ENCODE measurements around the gene XRCC4. TPM values are rescaled to one million over a fixed set of nuclear protein-coding genes. Genes with fewer than 3 reads are reported as not detected.

XRCC4 gene
- total and polyA plus RNA-seq, 9 donors = 1.5 to 4.7 (median 3.2) TPM

DNA sequence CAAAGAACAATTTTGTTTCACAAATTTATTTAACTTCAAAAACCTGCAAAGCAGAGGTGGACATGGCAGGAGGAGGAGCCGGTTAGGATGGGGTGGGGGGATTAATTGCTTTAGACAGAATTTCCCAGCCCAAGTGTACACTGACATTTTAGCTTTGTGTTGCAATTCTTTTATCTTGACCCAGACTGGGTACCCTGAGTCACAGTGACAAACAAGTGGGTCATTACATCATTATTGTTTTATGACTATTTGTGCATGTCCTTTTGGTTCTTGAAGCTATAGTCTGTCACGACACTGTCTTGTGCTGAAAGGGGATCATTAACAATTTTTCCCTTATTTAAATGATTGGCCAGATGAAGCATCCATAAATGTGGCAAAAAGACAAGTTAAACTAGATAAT is 309.7 kb downstream of the XRCC4 start:
- no peak for TF ChIP-seq EP300 (IDR thresholded peaks at IDR 0.05)
- TF ChIP-seq, protein P1, sequence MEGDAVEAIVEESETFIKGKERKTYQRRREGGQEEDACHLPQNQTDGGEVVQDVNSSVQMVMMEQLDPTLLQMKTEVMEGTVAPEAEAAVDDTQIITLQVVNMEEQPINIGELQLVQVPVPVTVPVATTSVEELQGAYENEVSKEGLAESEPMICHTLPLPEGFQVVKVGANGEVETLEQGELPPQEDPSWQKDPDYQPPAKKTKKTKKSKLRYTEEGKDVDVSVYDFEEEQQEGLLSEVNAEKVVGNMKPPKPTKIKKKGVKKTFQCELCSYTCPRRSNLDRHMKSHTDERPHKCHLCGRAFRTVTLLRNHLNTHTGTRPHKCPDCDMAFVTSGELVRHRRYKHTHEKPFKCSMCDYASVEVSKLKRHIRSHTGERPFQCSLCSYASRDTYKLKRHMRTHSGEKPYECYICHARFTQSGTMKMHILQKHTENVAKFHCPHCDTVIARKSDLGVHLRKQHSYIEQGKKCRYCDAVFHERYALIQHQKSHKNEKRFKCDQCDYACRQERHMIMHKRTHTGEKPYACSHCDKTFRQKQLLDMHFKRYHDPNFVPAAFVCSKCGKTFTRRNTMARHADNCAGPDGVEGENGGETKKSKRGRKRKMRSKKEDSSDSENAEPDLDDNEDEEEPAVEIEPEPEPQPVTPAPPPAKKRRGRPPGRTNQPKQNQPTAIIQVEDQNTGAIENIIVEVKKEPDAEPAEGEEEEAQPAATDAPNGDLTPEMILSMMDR (IDR thresholded peaks at IDR 0.05) = no peak
- no peak for TF ChIP-seq POLR2A (IDR thresholded peaks at IDR 0.05)
- Histone ChIP-seq H3K27ac (no peak overlapping the region), H3K4me3 (no peak overlapping the region), H3K27me3 (no peaks in the 10 kb centered on the region), H3K4me1 (ENCODE audit: insufficient read depth) (no peaks in the 10 kb centered on the region), H3K36me3 (no peaks in the 10 kb centered on the region), H3K9me3 (no peaks in the 10 kb centered on the region)
- intact Hi-C loops (cut with DNase I) = no loop called here
- WGBS, 3 donors = 89 to 93% (median 91%) methylated on average over 2 of the region's 2 CpGs
- no peak for DNase-seq

DNA sequence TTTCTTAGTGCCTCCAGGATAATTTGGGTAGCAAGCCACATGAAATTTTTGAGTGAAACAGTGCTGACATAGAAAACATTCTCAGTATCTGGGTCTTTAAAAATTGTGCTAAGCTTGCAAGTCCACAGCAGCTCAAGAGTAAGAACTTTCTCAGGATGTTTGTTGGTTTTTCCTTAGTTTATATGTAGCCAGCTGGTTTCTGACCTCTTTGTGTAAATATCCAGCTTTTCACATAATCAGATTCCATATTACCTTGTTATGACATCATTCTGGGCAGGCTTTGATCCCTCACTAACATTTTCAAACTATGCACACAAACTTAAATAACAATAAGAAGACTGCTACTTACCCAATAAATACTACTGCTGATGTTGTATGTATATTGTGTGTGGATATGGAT is 311.3 kb downstream of the XRCC4 start:
- H3K4me1 ChIP-seq (ENCODE audit: insufficient read depth) = no peaks in the 10 kb centered on the region
- no peaks in the 10 kb centered on the region for H3K9me3 ChIP-seq
- intact Hi-C loops (cut with DNase I) = no loop called here
- DNase-seq = no peak
- no peak overlapping the region for H3K27ac ChIP-seq
- TF ChIP-seq POLR2A (IDR thresholded peaks at IDR 0.05) (no peak), EP300 (IDR thresholded peaks at IDR 0.05) (no peak)
- TF ChIP-seq, protein P1 (IDR thresholded peaks at IDR 0.05) = no peak
- no peak overlapping the region for H3K4me3 ChIP-seq
- no peaks in the 10 kb centered on the region for H3K27me3 ChIP-seq
- no peaks in the 10 kb centered on the region for H3K36me3 ChIP-seq

DNA sequence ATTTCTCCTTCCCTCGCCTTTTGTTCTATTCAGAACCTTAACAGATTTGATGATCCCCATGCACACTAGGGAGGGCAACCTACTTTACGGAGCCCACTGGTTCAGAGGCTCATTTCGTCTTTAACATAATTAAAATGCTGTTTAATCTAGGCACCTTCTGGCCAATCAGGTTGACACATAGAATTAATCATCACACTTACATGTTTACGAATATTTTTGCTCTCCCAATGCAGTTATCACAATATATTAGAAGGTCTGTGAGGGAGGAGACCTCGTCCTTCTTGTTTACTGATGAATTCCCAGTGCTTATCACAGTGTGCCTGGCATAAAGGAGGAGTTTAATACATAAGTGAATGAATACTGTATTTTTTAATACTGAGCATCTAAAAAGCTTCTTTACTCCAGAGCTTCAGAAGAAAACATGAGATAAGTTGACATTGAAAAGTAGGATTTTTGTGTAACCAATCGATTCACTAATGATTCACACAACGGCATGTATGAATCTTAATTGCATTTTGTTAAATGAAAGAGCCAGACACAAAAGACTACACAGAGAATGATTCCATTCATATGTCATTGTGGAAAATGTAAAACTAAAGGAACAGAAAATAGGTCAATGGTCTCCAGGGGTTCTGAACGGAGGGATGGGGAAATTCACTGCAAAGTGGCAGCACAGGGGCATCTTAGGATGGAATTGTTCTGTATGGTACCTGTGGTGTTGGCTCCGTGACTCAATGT is 315.6 kb downstream of the XRCC4 start:
- Histone ChIP-seq H3K27ac (no peak overlapping the region), H3K36me3 (no peaks in the 10 kb centered on the region), H3K9me3 (no peaks in the 10 kb centered on the region), H3K4me3 (no peak overlapping the region), H3K27me3 (no peaks in the 10 kb centered on the region), H3K4me1 (ENCODE audit: insufficient read depth) (no peaks in the 10 kb centered on the region)
- no peak for TF ChIP-seq EP300 (IDR thresholded peaks at IDR 0.05)
- TF ChIP-seq POLR2A (IDR thresholded peaks at IDR 0.05) = no peak
- TF ChIP-seq, protein P1 (IDR thresholded peaks at IDR 0.05) = no peak
- intact Hi-C loops (cut with DNase I) = no loop called here
- 60 to 77% (median 65%) methylated on average over 9 of the region's 9 CpGs for WGBS, 3 donors
- DNase-seq = no peak

DNA sequence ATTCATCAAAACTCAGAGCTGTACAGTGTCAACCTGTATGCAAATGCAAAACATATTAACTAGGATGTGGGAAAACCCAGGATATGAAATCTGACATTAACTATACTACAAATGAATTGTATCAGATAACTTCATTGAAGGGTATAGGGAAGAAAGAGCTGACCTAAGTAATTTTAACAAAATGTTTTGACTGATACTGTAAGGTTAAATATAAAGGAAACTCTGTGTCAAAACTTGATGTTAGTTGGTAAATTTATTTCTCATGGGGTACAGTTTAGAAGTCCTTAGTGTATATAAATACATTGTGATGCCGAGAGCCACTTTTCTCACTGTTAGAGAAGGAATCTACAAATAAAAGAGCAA is 316.1 kb downstream of the XRCC4 start:
- H3K4me3 ChIP-seq = no peak overlapping the region
- no peaks in the 10 kb centered on the region for H3K9me3 ChIP-seq
- H3K27me3 ChIP-seq = no peaks in the 10 kb centered on the region
- WGBS, 3 donors = 94 to 96% (median 95%) methylated on average over 1 of the region's 1 CpG
- DNase-seq = no peak
- no peaks in the 10 kb centered on the region for H3K36me3 ChIP-seq
- intact Hi-C loops (cut with DNase I) = no loop called here
- TF ChIP-seq, protein P1 (IDR thresholded peaks at IDR 0.05) = no peak
- no peak for TF ChIP-seq EP300 (IDR thresholded peaks at IDR 0.05)
- no peak for TF ChIP-seq POLR2A (IDR thresholded peaks at IDR 0.05)
- H3K4me1 ChIP-seq (ENCODE audit: insufficient read depth) = no peaks in the 10 kb centered on the region
- no peak overlapping the region for H3K27ac ChIP-seq
